HEK293T (cell line): ENCODE measurements around the gene TM4SF5.

Experiments used
- BHLHE40 ChIP-seq: fragments of 450-650 bp; IDR thresholded peaks from 2 replicates; pipeline ENCODE4 v1.6.1; 2016; ENCODE audit warnings: mild to moderate bottlenecking, moderate library complexity, borderline replicate concordance
- ELF4 ChIP-seq: fragments of 450-650 bp; IDR thresholded peaks from 2 replicates; pipeline ENCODE4 v1.6.1; 2017; ENCODE audit warnings: antibody characterized with exemption
- FOXK2 ChIP-seq: fragments of 450-650 bp; IDR thresholded peaks from 2 replicates; pipeline ENCODE4 v1.6.1; 2016; ENCODE audit warnings: mild to moderate bottlenecking
- FOXM1 ChIP-seq: fragments of 450-650 bp; IDR thresholded peaks from 2 replicates; pipeline ENCODE4 v1.6.1; 2017; ENCODE audit warnings: mild to moderate bottlenecking, borderline replicate concordance
- L3MBTL2 ChIP-seq: fragments of 450-650 bp; conservative IDR thresholded peaks from 2 replicates; pipeline ENCODE4 v1.6.1; 2016; ENCODE audit warnings: mild to moderate bottlenecking
- LEF1 ChIP-seq: fragments of 450-650 bp; IDR thresholded peaks from 2 replicates; pipeline ENCODE4 v1.6.1; 2017; ENCODE audit warnings: mild to moderate bottlenecking, borderline replicate concordance
- NFRKB ChIP-seq: fragments of 450-650 bp; IDR thresholded peaks from 2 replicates; pipeline ENCODE4 v1.6.1; 2016; ENCODE audit warnings: mild to moderate bottlenecking, moderate library complexity
- SP1 ChIP-seq: fragments of 450-650 bp; IDR thresholded peaks from 2 replicates; pipeline ENCODE4 v1.6.1; 2017
- SUZ12 ChIP-seq: fragments of 450-650 bp; IDR thresholded peaks from 2 replicates; pipeline ENCODE4 v1.6.1; 2016; ENCODE audit warnings: mild to moderate bottlenecking
- TARDBP ChIP-seq: fragments of 450-650 bp; IDR thresholded peaks from 2 replicates; pipeline ENCODE4 v1.6.1; 2016

DNA sequence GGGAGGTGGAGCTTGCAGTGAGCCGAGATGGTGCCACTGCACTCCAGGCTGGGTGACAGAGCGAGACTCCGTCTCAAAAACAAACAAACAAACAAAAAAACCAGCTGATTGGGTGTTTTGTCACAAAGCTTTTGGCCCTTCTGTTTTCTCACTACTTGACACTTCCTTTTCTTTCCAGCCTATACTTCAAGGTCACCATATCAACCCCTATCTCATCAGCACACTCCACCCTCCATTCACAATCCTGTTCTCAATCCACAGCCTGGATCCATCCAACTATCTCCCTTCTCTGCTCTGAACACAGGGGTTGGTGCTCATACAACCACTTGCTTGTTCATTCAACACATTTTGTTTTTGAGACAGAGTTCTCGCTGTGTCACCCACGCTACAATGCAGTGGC lies 47.0 kb upstream of the TM4SF5 start:
- no peak for TF ChIP-seq FOXM1
- no peak for TF ChIP-seq SP1
- no peak for TF ChIP-seq BHLHE40
- no peak for TF ChIP-seq NFRKB
- no peak for TF ChIP-seq ELF4
- TF ChIP-seq L3MBTL2: no peak
- no peak for TF ChIP-seq SUZ12
- no peak for TF ChIP-seq LEF1
- no peak for TF ChIP-seq TARDBP
- no peak for TF ChIP-seq FOXK2
